ENCODE measurements around the gene ZNF555.
"Not testable (repeated sequence)": the region's sequence is repeated elsewhere in the genome, so short reads cannot be mapped to it uniquely, and the experiment has no call there.

The ZNF555 gene

DNA sequence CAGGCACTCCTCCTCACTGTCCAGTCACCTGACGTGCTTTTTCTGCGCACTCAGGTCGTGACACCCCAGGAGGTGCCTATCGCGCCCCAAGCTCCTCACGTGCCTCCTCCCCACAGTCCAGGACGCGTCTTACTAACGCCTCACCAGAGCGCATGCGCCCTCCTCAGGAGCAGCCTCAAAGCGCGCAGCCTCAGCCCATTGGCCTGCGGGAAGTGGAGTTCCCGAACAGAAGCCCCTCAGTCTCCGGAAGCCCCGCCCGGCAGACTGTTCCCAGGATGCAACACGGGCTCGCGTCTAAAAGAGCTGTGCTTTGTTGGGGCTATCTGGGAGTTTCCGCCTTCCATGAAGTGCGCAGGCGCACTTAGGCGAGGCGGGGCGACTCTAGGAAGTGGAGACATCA lies 17.6 kb downstream of the ZNF555 start:
- Mint-ChIP-seq H3K4me1 (peaks cover 4 to 14% of the 10 kb centered on the region in 2 donors), H3K36me3 (peaks cover 27 to 36% of the 10 kb centered on the region in 2 donors), H3K4me3 (no peak overlapping the region), H3K9me3 (peaks cover 11 to 15% of the 10 kb centered on the region in 2 donors), H3K27ac (no peak overlapping the region), H3K27me3 (no peaks in the 10 kb centered on the region)
- ATAC-seq (replicated peaks): no peak
- no peak for DNase-seq

- peaks cover 8 to 13% of the 10 kb centered on the region in 2 donors for H3K4me1 Mint-ChIP-seq
- no peak for ATAC-seq (replicated peaks)
- peaks cover 5 to 9% of the 10 kb centered on the region in 2 donors for H3K36me3 Mint-ChIP-seq
- H3K9me3 Mint-ChIP-seq: peaks cover 4 to 6% of the 10 kb centered on the region in 2 donors
- DNase-seq: no peak
- no peak overlapping the region for H3K4me3 Mint-ChIP-seq
- no peak overlapping the region for H3K27ac Mint-ChIP-seq
- H3K27me3 Mint-ChIP-seq: peaks cover 5 to 6% of the 10 kb centered on the region in 2 donors
Measured at GRCh38 chr19:2863816-2864215, 22.5 kb downstream of the ZNF555 start.

DNA sequence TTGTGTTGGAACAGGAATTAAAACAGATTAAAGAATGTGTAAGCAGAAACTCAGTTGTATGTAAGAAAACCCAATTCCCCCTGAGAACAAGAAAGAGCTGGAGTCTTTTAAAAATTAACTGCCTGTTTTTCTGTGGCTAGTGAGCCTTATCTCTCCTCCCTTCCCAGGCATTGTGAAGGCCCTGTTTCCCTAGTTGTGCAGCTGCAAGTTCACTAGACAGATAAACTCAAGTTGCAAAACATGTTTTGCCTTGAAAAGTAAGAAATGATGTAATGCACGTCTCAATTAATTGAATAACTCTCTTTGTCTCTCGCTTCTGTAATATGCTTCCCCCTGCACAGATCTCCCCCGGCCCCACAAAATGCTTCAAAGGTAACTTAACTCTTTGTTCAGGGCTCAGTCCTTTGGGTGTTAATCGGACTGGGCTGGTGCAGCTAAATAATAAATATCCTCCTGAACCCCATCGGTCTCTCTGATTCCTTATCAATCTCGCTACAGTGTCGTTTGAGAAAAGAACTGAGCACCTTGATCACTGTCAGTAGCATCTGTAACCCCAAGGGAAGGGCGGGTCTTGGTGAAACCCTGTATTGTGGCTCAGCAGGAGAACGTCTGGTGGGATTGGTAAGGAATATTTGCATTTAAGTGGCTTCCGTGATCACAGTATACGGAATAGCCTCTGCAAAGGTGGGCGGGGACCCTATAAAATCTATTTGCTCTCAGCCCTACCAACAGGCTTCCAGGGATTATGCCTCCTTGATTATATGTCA lies 24.2 kb downstream of the ZNF555 start:
- no peak overlapping the region for H3K27ac Mint-ChIP-seq
- peaks cover 8 to 13% of the 10 kb centered on the region in 2 donors for H3K4me1 Mint-ChIP-seq
- peaks cover 3 to 4% of the 10 kb centered on the region in 2 donors for H3K9me3 Mint-ChIP-seq
- no peak overlapping the region for H3K4me3 Mint-ChIP-seq
- H3K36me3 Mint-ChIP-seq: peaks cover 3 to 5% of the 10 kb centered on the region in 2 donors
- peaks cover 5 to 6% of the 10 kb centered on the region in 2 donors for H3K27me3 Mint-ChIP-seq
- ATAC-seq (replicated peaks): no peak
- no peak for DNase-seq

- DNase-seq: no peak
- Mint-ChIP-seq H3K36me3 (peaks cover 3 to 6% of the 10 kb centered on the region in 2 donors), H3K27me3 (peaks cover 5 to 6% of the 10 kb centered on the region in 2 donors), H3K27ac (no peak overlapping the region), H3K4me3 (no peak overlapping the region), H3K4me1 (peaks cover 10 to 15% of the 10 kb centered on the region in 2 donors), H3K9me3 (peaks cover 5 to 6% of the 10 kb centered on the region in 2 donors)
- no peak for ATAC-seq (replicated peaks)
Measured at GRCh38 chr19:2866495-2867024, 25.3 kb downstream of the ZNF555 start.

GRCh38 chr19:2867025-2867991 lies 26.0 kb downstream of the ZNF555 start, which contains the start of gene ZNF556:
ZNF556 (plus strand) TSS chr19:2867335; CDS start chr19:2867422, 87 bp downstream.
- Mint-ChIP-seq H3K27ac (peak within 1 kb of the TSS; percentile 20), H3K4me3 (no peak within 1 kb of the TSS), H3K27me3 (peaks cover 5 to 6% of the 10 kb centered on the region in 2 donors), H3K9me3 (peaks cover 7 to 9% of the 10 kb centered on the region in 2 donors), H3K36me3 (peaks cover 3 to 6% of the 10 kb centered on the region in 2 donors), H3K4me1 (peaks cover 15 to 18% of the 10 kb centered on the region in 2 donors)
- peak; percentile 33 to 36 for ATAC-seq (replicated peaks)
- no peak for DNase-seq

DNA sequence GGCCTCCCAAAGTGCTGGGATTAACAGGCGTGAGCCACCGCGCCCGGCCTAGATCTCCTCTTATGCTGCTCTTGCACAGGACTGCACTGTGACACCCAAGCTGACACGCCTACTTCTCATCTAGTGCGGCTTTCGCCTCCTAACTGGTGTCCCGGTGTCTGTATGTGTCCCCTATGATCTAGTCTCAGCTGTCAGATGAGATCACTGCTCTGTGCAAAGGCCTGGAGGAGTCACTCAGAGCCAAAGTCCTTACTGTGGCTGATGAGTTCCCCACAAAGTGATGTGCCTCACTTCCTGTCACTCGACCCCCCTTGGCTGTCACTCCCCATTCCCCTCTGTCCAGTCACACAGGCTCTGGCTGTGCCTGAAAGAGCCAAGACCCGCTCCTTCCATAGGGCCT lies 28.3 kb downstream of the ZNF555 start:
- peaks cover 10 to 13% of the 10 kb centered on the region in 2 donors for H3K4me1 Mint-ChIP-seq
- H3K27ac Mint-ChIP-seq: no peak overlapping the region
- peaks cover 5 to 6% of the 10 kb centered on the region in 2 donors for H3K27me3 Mint-ChIP-seq
- peaks cover 7 to 9% of the 10 kb centered on the region in 2 donors for H3K9me3 Mint-ChIP-seq
- no peak for ATAC-seq (replicated peaks)
- H3K4me3 Mint-ChIP-seq: no peak overlapping the region
- no peak for DNase-seq
- H3K36me3 Mint-ChIP-seq: peaks cover 3 to 6% of the 10 kb centered on the region in 2 donors

DNA sequence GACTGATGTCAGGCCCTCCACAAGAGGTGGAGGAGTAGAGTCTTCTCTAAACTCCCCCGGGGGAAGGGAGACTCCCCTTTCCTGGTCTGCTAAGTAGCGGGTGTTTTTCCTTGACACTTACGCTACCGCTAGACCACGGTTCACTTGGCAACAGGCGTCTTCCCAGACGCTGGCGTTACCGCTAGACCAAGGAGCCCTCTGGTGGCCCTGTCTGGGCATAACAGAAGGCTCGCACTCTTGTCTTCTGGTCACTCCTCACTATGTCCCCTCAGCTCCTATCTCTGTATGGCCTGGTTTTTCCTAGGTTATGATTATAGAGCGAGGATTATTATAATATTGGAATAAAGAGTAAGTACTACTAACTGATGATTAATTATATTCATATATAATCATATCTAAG lies 30.9 kb downstream of the ZNF555 start:
- not testable (repeated sequence) for H3K4me1 Mint-ChIP-seq; H3K27ac Mint-ChIP-seq; DNase-seq; H3K4me3 Mint-ChIP-seq; H3K27me3 Mint-ChIP-seq; H3K36me3 Mint-ChIP-seq; ATAC-seq (replicated peaks); H3K9me3 Mint-ChIP-seq

DNA sequence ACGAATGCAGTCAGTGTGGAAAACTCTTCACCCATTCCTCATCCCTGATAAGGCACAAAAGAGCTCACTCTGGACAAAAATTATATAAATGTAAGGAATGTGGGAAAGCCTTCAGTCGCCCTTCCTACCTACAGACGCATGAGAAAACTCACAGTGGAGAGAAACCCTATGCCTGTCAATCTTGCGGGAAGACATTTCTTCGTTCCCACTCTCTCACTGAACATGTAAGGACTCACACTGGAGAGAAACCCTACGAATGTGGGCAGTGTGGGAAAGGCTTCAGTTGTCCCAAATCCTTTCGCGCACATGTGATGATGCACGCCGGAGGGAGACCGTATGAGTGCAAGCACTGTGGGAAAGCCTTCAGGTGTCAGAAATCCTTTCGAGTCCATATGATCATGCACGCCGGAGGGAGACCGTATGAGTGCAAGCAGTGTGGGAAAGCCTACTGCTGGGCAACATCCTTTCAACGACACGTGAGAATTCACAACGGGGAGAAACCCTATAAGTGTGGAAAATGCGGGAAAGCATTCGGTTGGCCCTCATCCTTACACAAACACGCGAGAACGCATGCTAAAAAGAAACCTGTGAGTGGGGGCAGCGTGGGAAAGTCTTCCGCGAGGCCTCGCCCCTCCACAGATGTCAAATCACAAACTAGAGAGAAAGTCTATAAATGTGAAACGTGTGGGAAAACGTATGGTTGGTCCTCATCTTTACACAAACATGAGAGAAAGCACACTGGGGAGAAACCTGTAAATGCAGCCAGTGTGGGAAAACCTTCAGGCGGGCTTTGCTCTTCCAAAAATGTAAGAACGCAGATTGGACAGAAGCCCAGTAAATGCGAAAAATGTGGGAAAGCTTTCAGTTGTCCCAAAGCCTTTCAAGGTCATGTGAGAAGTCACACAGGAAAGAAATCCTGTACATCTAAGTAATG lies 36.4 kb downstream of the ZNF555 start:
- no peak overlapping the region for H3K27ac Mint-ChIP-seq
- no peaks in the 10 kb centered on the region for H3K4me1 Mint-ChIP-seq
- peaks cover 4 to 9% of the 10 kb centered on the region in 2 donors for H3K36me3 Mint-ChIP-seq
- ATAC-seq (replicated peaks): no peak
- H3K4me3 Mint-ChIP-seq: no peak overlapping the region
- peaks cover 5 to 6% of the 10 kb centered on the region in 2 donors for H3K9me3 Mint-ChIP-seq
- H3K27me3 Mint-ChIP-seq: no peaks in the 10 kb centered on the region
- no peak for DNase-seq

GRCh38 chr19:2883686-2884439 lies 42.6 kb downstream of the ZNF555 start:
- peaks cover 8 to 9% of the 10 kb centered on the region in 2 donors for H3K4me1 Mint-ChIP-seq
- H3K27me3 Mint-ChIP-seq: no peaks in the 10 kb centered on the region
- no peak overlapping the region for H3K27ac Mint-ChIP-seq
- ATAC-seq (replicated peaks): no peak
- no peak overlapping the region for H3K4me3 Mint-ChIP-seq
- DNase-seq: no peak
- peaks cover 1 to 2% of the 10 kb centered on the region in 2 donors for H3K36me3 Mint-ChIP-seq
- peaks cover 3 to 5% of the 10 kb centered on the region in 2 donors for H3K9me3 Mint-ChIP-seq

DNA sequence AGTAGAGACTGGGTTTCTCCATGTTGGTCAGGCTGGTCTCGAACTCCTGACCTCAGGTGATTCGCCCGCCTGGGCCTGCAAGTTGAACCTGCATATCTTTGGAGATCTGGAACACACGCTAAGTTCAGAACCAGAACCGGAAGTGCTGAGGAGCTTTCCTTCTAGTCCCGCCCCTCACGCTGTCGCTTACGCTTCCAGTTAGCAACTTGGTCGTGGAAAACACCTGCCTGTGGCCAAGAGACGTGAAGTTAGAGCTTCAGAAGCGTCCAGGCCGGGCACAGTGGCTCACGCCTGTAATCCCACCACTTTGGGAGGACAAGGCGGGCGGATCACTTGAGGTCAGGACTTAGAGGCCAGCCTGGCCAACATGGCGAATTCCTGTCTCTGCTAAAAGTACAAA lies 44.5 kb downstream of the ZNF555 start:
- ATAC-seq (replicated peaks): no peak

GRCh38 chr19:2887391-2887914 lies 46.2 kb downstream of the ZNF555 start:
- Mint-ChIP-seq H3K36me3 (peaks cover 0 to 4% of the 10 kb centered on the region in 2 donors), H3K27ac (peak overlapping the region; percentile 32), H3K27me3 (no peaks in the 10 kb centered on the region), H3K4me3 (peak overlapping the region; percentile 3 to 63), H3K4me1 (peaks cover 15 to 20% of the 10 kb centered on the region in 2 donors), H3K9me3 (no peaks in the 10 kb centered on the region)
- DNase-seq: peak; percentile 13
- peak; percentile 52 to 56 for ATAC-seq (replicated peaks)

More for the DNA sequence above, 44.5 kb downstream of the ZNF555 start:
- Mint-ChIP-seq H3K4me3 (no peak overlapping the region), H3K9me3 (no peaks in the 10 kb centered on the region), H3K36me3 (peaks cover 0 to 4% of the 10 kb centered on the region in 2 donors), H3K27me3 (no peaks in the 10 kb centered on the region), H3K4me1 (peaks cover 13 to 15% of the 10 kb centered on the region in 2 donors), H3K27ac (no peak overlapping the region)
- no peak for DNase-seq

- Mint-ChIP-seq H3K27me3 (no peaks in the 10 kb centered on the region), H3K36me3 (peaks cover 0 to 4% of the 10 kb centered on the region in 2 donors), H3K9me3 (no peaks in the 10 kb centered on the region), H3K4me3 (peak overlapping the region; percentile 84 to 86), H3K27ac (peak overlapping the region; percentile 94), H3K4me1 (peaks cover 15 to 20% of the 10 kb centered on the region in 2 donors)
- peak; percentile 84 to 86 for ATAC-seq (replicated peaks)
- DNase-seq: peak; percentile 80
Measured at GRCh38 chr19:2888731-2889224, 47.5 kb downstream of the ZNF555 start.

Measured in stimulated activated naive B cell treated with anti-CD40 and anti-IgM and Interleukin-4, amounts not matched to agents 10 μg/mL and 1 μg/mL and 100 μg/mL, for 72 hours (primary cell).